Activated CD8-positive, alpha-beta memory T cell treated with anti-CD3 and anti-CD28 coated beads for 36 hours (primary cell): Measurements from ENCODE around the gene SFSWAP. TPM values are rescaled to one million over a fixed set of nuclear protein-coding genes. Genes with fewer than 3 reads are reported as not detected.
"Not testable (repeated sequence)": the region's sequence is repeated elsewhere in the genome, so short reads cannot be mapped to it uniquely, and the experiment has no call there.

Experiments
- CTCF ChIA-PET: fragments of 350-600 bp; sonication (Branson Sonifier 250); formaldehyde crosslinking; loops from one replicate; lab custom pipeline; 2021; ENCODE audit warnings: antibody characterized with exemption; lab: Charles Lee
- POLR2A ChIA-PET: fragments of 350-600 bp; sonication (Branson Sonifier 250); formaldehyde crosslinking; loops from one replicate; lab custom pipeline; 2021; ENCODE audit warnings: antibody characterized with exemption; lab: Charles Lee
- total RNA-seq, 2 experiments: library from RNA; stranded (reverse); gene quantifications; one replicate each; pipeline ENCODE4 v1.2.3, GENCODE V29; 2021

SFSWAP gene
- total RNA-seq, 2 experiments from 2014 or later = 54.4 to 55.3 TPM

- CTCF ChIA-PET = no interaction called here
- POLR2A ChIA-PET = no interaction called here
Observed at GRCh38 chr12:131698286-131698685, 12.6 kb upstream of the SFSWAP start.

GRCh38 chr12:131699434-131699833 lies 11.5 kb upstream of the SFSWAP start:
- POLR2A ChIA-PET = no interaction called here

GRCh38 chr12:131700271-131700670 lies 10.6 kb upstream of the SFSWAP start:
- POLR2A ChIA-PET = no interaction called here
- CTCF ChIA-PET = no interaction called here

More at GRCh38 chr12:131699434-131699833, 11.5 kb upstream of the SFSWAP start:
- CTCF ChIA-PET = no interaction called here

GRCh38 chr12:131701705-131702572 lies 9.0 kb upstream of the SFSWAP start:
- CTCF ChIA-PET = no interaction called here

GRCh38 chr12:131702573-131702877 lies 8.4 kb upstream of the SFSWAP start:
- ChIA-PET CTCF (no interaction called here), POLR2A (no interaction called here)

More at GRCh38 chr12:131701705-131702572, 9.0 kb upstream of the SFSWAP start:
- POLR2A ChIA-PET = no interaction called here

GRCh38 chr12:131703161-131703560 lies 7.7 kb upstream of the SFSWAP start:
- CTCF ChIA-PET = no interaction called here

GRCh38 chr12:131704509-131704908 lies 6.4 kb upstream of the SFSWAP start:
- ChIA-PET POLR2A (no interaction called here), CTCF (no interaction called here)

More at GRCh38 chr12:131703161-131703560, 7.7 kb upstream of the SFSWAP start:
- POLR2A ChIA-PET = no interaction called here

GRCh38 chr12:131706709-131707108 lies 4.2 kb upstream of the SFSWAP start:
- CTCF ChIA-PET, POLR2A ChIA-PET: not testable (repeated sequence)

- ChIA-PET CTCF (no interaction called here), POLR2A (no interaction called here)
Observed at GRCh38 chr12:131709226-131709625, 1.7 kb upstream of the SFSWAP start.

- POLR2A ChIA-PET = interaction anchor here (0.6 kb wide), 1 partner anchor 113 kb away, joined by 4 read pairs; no protein-coding TSS in a partner anchor
- CTCF ChIA-PET = interaction anchor here (1.1 kb wide), 1 partner anchor 9 kb away, joined by 3 read pairs; no protein-coding TSS in a partner anchor
Observed at GRCh38 chr12:131711551-131712205, 788 bp downstream of the SFSWAP start.

GRCh38 chr12:131713349-131713748 lies 2.5 kb downstream of the SFSWAP start:
- CTCF ChIA-PET = no interaction called here
- POLR2A ChIA-PET = no interaction called here

- ChIA-PET POLR2A (no interaction called here), CTCF (no interaction called here)
Observed at GRCh38 chr12:131714759-131715158, 3.9 kb downstream of the SFSWAP start.

- CTCF ChIA-PET = no interaction called here
- POLR2A ChIA-PET = no interaction called here
Observed at GRCh38 chr12:131716282-131716681, 5.4 kb downstream of the SFSWAP start.

GRCh38 chr12:131720241-131720640 lies 9.4 kb downstream of the SFSWAP start:
- CTCF ChIA-PET = interaction anchor here (0.9 kb wide), 1 partner anchor 9 kb away, joined by 3 read pairs; the partner anchor contains the start of gene SFSWAP
- POLR2A ChIA-PET = no interaction called here

GRCh38 chr12:131720921-131721320 lies 10.0 kb downstream of the SFSWAP start:
- ChIA-PET POLR2A (no interaction called here), CTCF (interaction anchor here (0.9 kb wide), 1 partner anchor 10 kb away, joined by 3 read pairs; the partner anchor contains the start of gene SFSWAP)

GRCh38 chr12:131721548-131721947 lies 10.7 kb downstream of the SFSWAP start:
- ChIA-PET CTCF (no interaction called here), POLR2A (no interaction called here)

GRCh38 chr12:131723532-131723931 lies 12.6 kb downstream of the SFSWAP start:
- ChIA-PET POLR2A (no interaction called here), CTCF (no interaction called here)

- CTCF ChIA-PET = no interaction called here
Observed at GRCh38 chr12:131724534-131724933, 13.6 kb downstream of the SFSWAP start.

GRCh38 chr12:131725503-131725902 lies 14.6 kb downstream of the SFSWAP start:
- ChIA-PET POLR2A (no interaction called here), CTCF (no interaction called here)

More at GRCh38 chr12:131724534-131724933, 13.6 kb downstream of the SFSWAP start:
- POLR2A ChIA-PET = no interaction called here

- CTCF ChIA-PET = no interaction called here
- POLR2A ChIA-PET = no interaction called here
Observed at GRCh38 chr12:131728720-131729119, 17.8 kb downstream of the SFSWAP start.
